ENCODE data around the gene CCDC90B. TPM values are rescaled to one million over a fixed set of nuclear protein-coding genes. Genes with fewer than 3 reads are reported as not detected.

Gene CCDC90B
- total RNA-seq, 2 donors from 2014 or later: 64.2 to 105 TPM

DNA sequence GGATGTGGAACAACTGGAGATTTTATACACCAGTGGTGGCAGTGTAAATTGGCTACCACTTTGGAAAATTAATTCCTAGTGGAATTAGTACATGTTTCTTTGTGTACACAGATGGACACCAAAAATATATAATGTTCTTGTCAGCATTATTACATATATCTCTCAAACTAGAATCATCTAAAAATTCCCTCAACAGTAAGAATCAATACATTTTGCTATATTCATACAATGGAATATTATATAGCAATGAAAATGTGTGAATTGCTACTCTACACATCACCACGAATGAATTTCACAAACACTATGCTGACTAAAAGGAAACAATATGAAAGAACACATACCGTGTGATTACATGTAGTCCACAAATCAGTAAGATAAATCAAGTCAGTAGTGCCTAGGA is 33.9 kb downstream of the CCDC90B start:
- H3K27ac Mint-ChIP-seq: no peak overlapping the region
- H3K9me3 Mint-ChIP-seq: no peaks in the 10 kb centered on the region

DNA sequence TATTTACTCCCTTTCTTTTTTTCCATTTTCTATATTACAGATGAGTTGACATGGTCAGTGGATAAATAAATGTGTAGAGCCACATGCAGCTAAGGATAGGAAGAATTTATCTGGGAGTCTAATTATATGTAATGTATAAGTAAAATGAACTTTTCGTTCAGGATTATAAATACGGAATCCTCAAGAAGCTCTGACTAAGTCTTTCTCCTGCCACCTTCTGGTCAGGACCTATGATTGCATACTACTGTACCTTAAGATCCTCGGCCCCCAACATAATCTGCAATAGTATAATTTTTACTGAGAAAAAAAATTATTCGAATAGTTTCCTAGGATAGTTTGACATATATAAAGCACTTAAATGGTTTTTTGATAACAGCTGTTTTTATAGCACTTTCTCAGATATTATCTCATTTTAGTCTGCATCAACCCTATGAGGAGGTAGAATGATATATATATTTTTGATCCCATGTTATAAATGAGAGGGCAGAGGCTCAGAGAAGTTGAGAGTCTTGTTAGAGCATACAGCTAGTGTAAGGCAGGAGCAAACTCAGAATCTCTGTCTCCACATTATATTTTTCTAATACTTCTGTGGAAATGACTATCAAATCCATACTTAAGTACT is 36.1 kb downstream of the CCDC90B start:
- TF ChIP-seq, protein P1, sequence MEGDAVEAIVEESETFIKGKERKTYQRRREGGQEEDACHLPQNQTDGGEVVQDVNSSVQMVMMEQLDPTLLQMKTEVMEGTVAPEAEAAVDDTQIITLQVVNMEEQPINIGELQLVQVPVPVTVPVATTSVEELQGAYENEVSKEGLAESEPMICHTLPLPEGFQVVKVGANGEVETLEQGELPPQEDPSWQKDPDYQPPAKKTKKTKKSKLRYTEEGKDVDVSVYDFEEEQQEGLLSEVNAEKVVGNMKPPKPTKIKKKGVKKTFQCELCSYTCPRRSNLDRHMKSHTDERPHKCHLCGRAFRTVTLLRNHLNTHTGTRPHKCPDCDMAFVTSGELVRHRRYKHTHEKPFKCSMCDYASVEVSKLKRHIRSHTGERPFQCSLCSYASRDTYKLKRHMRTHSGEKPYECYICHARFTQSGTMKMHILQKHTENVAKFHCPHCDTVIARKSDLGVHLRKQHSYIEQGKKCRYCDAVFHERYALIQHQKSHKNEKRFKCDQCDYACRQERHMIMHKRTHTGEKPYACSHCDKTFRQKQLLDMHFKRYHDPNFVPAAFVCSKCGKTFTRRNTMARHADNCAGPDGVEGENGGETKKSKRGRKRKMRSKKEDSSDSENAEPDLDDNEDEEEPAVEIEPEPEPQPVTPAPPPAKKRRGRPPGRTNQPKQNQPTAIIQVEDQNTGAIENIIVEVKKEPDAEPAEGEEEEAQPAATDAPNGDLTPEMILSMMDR (conservative IDR thresholded peaks at IDR 0.05): peak; percentile 83
- peaks cover 2% of the 10 kb centered on the region for H3K36me3 Mint-ChIP-seq (ENCODE audit: low read depth)
- 33 to 47% methylated on average over 1 to 2 of the region's 4 CpGs for WGBS, 2 experiments (ENCODE audit: insufficient coverage in 1 of 2, insufficient read length in 1 of 2)
- H3K4me1 Mint-ChIP-seq: no peaks in the 10 kb centered on the region
- H3K4me3 ChIP-seq (ENCODE audit: low read length): no peak overlapping the region
- no peaks in the 10 kb centered on the region for H3K27me3 ChIP-seq (ENCODE audit: control insufficient read depth, insufficient read depth, low read length, poor library complexity, severe bottlenecking)
- no peaks in the 10 kb centered on the region for H3K4me1 ChIP-seq (ENCODE audit: control insufficient read depth, insufficient read depth, low read length)
- no peaks in the 10 kb centered on the region for H3K36me3 ChIP-seq (ENCODE audit: control insufficient read depth, insufficient read depth, low read length)
- H3K27me3 Mint-ChIP-seq (ENCODE audit: insufficient read depth): no peaks in the 10 kb centered on the region
- DNase-seq: no peak
- H3K9me3 Mint-ChIP-seq: no peaks in the 10 kb centered on the region
- no peaks in the 10 kb centered on the region for H3K9me3 ChIP-seq (ENCODE audit: control insufficient read depth, low read length)
- H3K4me3 Mint-ChIP-seq: no peak overlapping the region
- H3K9ac ChIP-seq (ENCODE audit: extremely low read depth, low read length, poor library complexity, severe bottlenecking): no peak overlapping the region
- H3K27ac Mint-ChIP-seq: no peak overlapping the region
- H3K27ac ChIP-seq (ENCODE audit: low read depth, low read length): no peak overlapping the region

More for the DNA sequence above, 33.9 kb downstream of the CCDC90B start:
- Mint-ChIP-seq H3K36me3 (ENCODE audit: low read depth) (peaks cover 2% of the 10 kb centered on the region), H3K4me3 (no peak overlapping the region), H3K27me3 (ENCODE audit: insufficient read depth) (no peaks in the 10 kb centered on the region), H3K4me1 (no peaks in the 10 kb centered on the region)
- WGBS, 2 experiments (ENCODE audit: insufficient coverage in 1 of 2, insufficient read length in 1 of 2): 100% methylated on average over 1 of the region's 2 CpGs
- TF ChIP-seq, protein P1 (conservative IDR thresholded peaks at IDR 0.05): no peak
- H3K4me3 ChIP-seq (ENCODE audit: low read length): no peak overlapping the region
- DNase-seq: no peak
- no peak overlapping the region for H3K27ac ChIP-seq (ENCODE audit: low read depth, low read length)
- H3K27me3 ChIP-seq (ENCODE audit: control insufficient read depth, insufficient read depth, low read length, poor library complexity, severe bottlenecking): no peaks in the 10 kb centered on the region
- no peaks in the 10 kb centered on the region for H3K9me3 ChIP-seq (ENCODE audit: control insufficient read depth, low read length)
- no peaks in the 10 kb centered on the region for H3K4me1 ChIP-seq (ENCODE audit: control insufficient read depth, insufficient read depth, low read length)
- H3K9ac ChIP-seq (ENCODE audit: extremely low read depth, low read length, poor library complexity, severe bottlenecking): no peak overlapping the region
- H3K36me3 ChIP-seq (ENCODE audit: control insufficient read depth, insufficient read depth, low read length): peaks cover 4% of the 10 kb centered on the region

DNA sequence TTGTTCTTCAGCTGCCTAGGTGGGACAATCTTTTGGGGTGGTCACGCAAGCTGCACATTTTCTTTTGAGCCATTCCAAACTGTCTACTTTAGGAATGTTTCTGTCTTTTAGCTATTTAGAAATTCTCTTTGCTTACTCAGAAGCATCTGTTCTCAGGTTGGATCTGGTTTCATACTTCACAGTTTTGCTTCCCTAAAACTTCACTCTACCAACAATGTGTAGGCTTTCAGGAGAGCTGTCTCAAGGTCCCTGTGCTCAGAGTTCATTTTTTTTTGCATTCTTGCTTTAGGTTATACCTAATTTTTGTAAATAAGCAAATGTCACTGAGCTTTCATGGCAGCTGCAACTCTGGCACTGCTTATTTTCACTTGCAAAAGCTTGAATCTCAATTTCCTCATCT is 36.7 kb downstream of the CCDC90B start:
- Histone ChIP-seq H3K9ac (ENCODE audit: extremely low read depth, low read length, poor library complexity, severe bottlenecking) (no peak overlapping the region), H3K4me1 (ENCODE audit: control insufficient read depth, insufficient read depth, low read length) (no peaks in the 10 kb centered on the region), H3K4me3 (ENCODE audit: low read length) (no peak overlapping the region), H3K9me3 (ENCODE audit: control insufficient read depth, low read length) (no peaks in the 10 kb centered on the region), H3K27ac (ENCODE audit: low read depth, low read length) (no peak overlapping the region), H3K36me3 (ENCODE audit: control insufficient read depth, insufficient read depth, low read length) (no peaks in the 10 kb centered on the region), H3K27me3 (ENCODE audit: control insufficient read depth, insufficient read depth, low read length, poor library complexity, severe bottlenecking) (no peaks in the 10 kb centered on the region)
- WGBS, 2 experiments (ENCODE audit: insufficient coverage in 1 of 2, insufficient read length in 1 of 2): 73 to 92% methylated on average over 1 of the region's 1 CpG
- Mint-ChIP-seq H3K27ac (no peak overlapping the region), H3K27me3 (ENCODE audit: insufficient read depth) (no peaks in the 10 kb centered on the region), H3K4me1 (no peaks in the 10 kb centered on the region), H3K36me3 (ENCODE audit: low read depth) (peaks cover 2% of the 10 kb centered on the region), H3K9me3 (no peaks in the 10 kb centered on the region), H3K4me3 (no peak overlapping the region)
- no peak for DNase-seq
- TF ChIP-seq, protein P1 (conservative IDR thresholded peaks at IDR 0.05): no peak

All from endodermal cell (in vitro differentiated cells).